Activated gamma-delta T cell (primary cell): ENCODE data around the gene RTN1.

Experiments used
- DNase-seq: peaks from one replicate; lab custom pipeline; 2025; lab: John Stamatoyannopoulos, UW
- total RNA-seq, 2 donors: gene quantifications; one replicate each; lab custom pipeline; 2026; lab: John Stamatoyannopoulos, UW

Gene RTN1
- 0 to 0.04 reads per million in 2 donors for total RNA-seq

GRCh38 chr14:59870277-59871165 lies at the start of gene RTN1:
TSS of gene RTN1 (minus strand) at chr14:59870776. CDS start at chr14:59870630, 146 bp downstream.
- no peak for DNase-seq

GRCh38 chr14:59920378-59920683 lies 49.8 kb upstream of the RTN1 start:
- DNase-seq = no peak

- DNase-seq = no peak
Measured at GRCh38 chr14:59919570-59920377, 49.2 kb upstream of the RTN1 start, which contains the start of gene LRRC9. TSS of gene LRRC9 (plus strand) at chr14:59920144.

GRCh38 chr14:59918824-59919569 lies 48.4 kb upstream of the RTN1 start:
- no peak for DNase-seq

- DNase-seq = no peak
Measured at GRCh38 chr14:59913187-59913586, 42.6 kb upstream of the RTN1 start.

GRCh38 chr14:59912443-59912842 lies 41.9 kb upstream of the RTN1 start:
- DNase-seq = no peak

GRCh38 chr14:59905188-59905587 lies 34.6 kb upstream of the RTN1 start:
- no peak for DNase-seq

- no peak for DNase-seq
Measured at GRCh38 chr14:59904184-59904583, 33.6 kb upstream of the RTN1 start.

- no peak for DNase-seq
Measured at GRCh38 chr14:59900556-59900955, 30.0 kb upstream of the RTN1 start.

- no peak for DNase-seq
Measured at GRCh38 chr14:59897757-59898383, 27.3 kb upstream of the RTN1 start.

GRCh38 chr14:59895721-59896120 lies 25.1 kb upstream of the RTN1 start:
- DNase-seq = no peak

GRCh38 chr14:59890676-59891075 lies 20.1 kb upstream of the RTN1 start:
- DNase-seq = no peak

GRCh38 chr14:59882957-59883356 lies 12.4 kb upstream of the RTN1 start:
- DNase-seq = no peak

GRCh38 chr14:59871166-59871495 lies 555 bp upstream of the RTN1 start:
- no peak for DNase-seq

- DNase-seq = no peak
Measured at GRCh38 chr14:59869381-59870255, 958 bp downstream of the RTN1 start.

- DNase-seq = no peak
Measured at GRCh38 chr14:59868021-59868420, 2.6 kb downstream of the RTN1 start.

GRCh38 chr14:59863806-59864525 lies 6.6 kb downstream of the RTN1 start:
- DNase-seq = no peak

- no peak for DNase-seq
Measured at GRCh38 chr14:59857328-59857727, 13.2 kb downstream of the RTN1 start.

GRCh38 chr14:59852350-59852749 lies 18.2 kb downstream of the RTN1 start:
- no peak for DNase-seq

GRCh38 chr14:59850458-59850857 lies 20.1 kb downstream of the RTN1 start:
- no peak for DNase-seq
